Endodermal cell (in vitro differentiated cells): Measurements from ENCODE around the gene C9orf50. TPM values are rescaled to one million over a fixed set of nuclear protein-coding genes. Genes with fewer than 3 reads are reported as not detected.

ENCODE experiments used
- DNase-seq: peaks from one replicate; pipeline ENCODE4 v3.0.0-alpha.2; 2017
- H3K27ac ChIP-seq: 2 replicates; pipeline ENCODE4 v1.5.1; 2013; ENCODE audit warnings: mild to moderate bottlenecking, low read depth, low read length, moderate library complexity
- H3K27me3 ChIP-seq: 2 replicates; pipeline ENCODE4 v1.6.1; 2013; ENCODE audit warnings: mild to moderate bottlenecking, low read length, moderate library complexity; ENCODE audit not compliant: insufficient read depth, control insufficient read depth, poor library complexity, severe bottlenecking
- H3K36me3 ChIP-seq: 2 replicates; pipeline ENCODE4 v1.7.0; 2013; ENCODE audit warnings: mild to moderate bottlenecking, low read length, moderate library complexity; ENCODE audit not compliant: control insufficient read depth, insufficient read depth
- H3K4me1 ChIP-seq: one replicate; pipeline ENCODE4 v1.7.0; 2013; ENCODE audit warnings: low read length; ENCODE audit not compliant: control insufficient read depth, insufficient read depth
- H3K4me3 ChIP-seq: 2 replicates; pipeline ENCODE4 v1.5.1; 2013; ENCODE audit warnings: mild to moderate bottlenecking, low read length, moderate library complexity
- H3K9ac ChIP-seq: 2 replicates; pipeline ENCODE4 v1.6.1; 2013; ENCODE audit warnings: mild to moderate bottlenecking, low read length, moderate library complexity; ENCODE audit not compliant: poor library complexity, severe bottlenecking; ENCODE audit errors: extremely low read depth
- H3K9me3 ChIP-seq: 2 replicates; pipeline ENCODE4 v1.6.1; 2013; ENCODE audit warnings: mild to moderate bottlenecking, low read length, moderate library complexity; ENCODE audit not compliant: control insufficient read depth
- H3K27ac Mint-ChIP-seq: 2 replicates; pipeline ENCODE4 v1.8.0; 2020; ENCODE audit warnings: mixed read lengths
- H3K27me3 Mint-ChIP-seq: 2 replicates; pipeline ENCODE4 v1.8.0; 2021; ENCODE audit warnings: mild to moderate bottlenecking, mixed read lengths; ENCODE audit not compliant: insufficient read depth
- H3K36me3 Mint-ChIP-seq: 2 replicates; pipeline ENCODE4 v1.8.0; 2020; ENCODE audit warnings: low read depth, mixed read lengths
- H3K4me1 Mint-ChIP-seq: 2 replicates; pipeline ENCODE4 v1.8.0; 2020; ENCODE audit warnings: mixed read lengths
- H3K4me3 Mint-ChIP-seq: 2 replicates; pipeline ENCODE4 v1.8.0; 2020; ENCODE audit warnings: mild to moderate bottlenecking, moderate library complexity, mixed read lengths
- H3K9me3 Mint-ChIP-seq: 2 replicates; pipeline ENCODE4 v1.8.0; 2020; ENCODE audit warnings: mild to moderate bottlenecking, mixed read lengths
- WGBS, 2 experiments: methylation state at CpG; one replicate each; pipeline versions ENCODE4 v1.1.5 to v1.1.7; 2013; ENCODE audit warnings: missing lambda C conversion rate in 2 of 2, mixed read lengths in 1 of 2; ENCODE audit not compliant: insufficient coverage in 1 of 2, insufficient read length in 1 of 2; 5-methylcytosine and 5-hydroxymethylcytosine counted together
- total RNA-seq, 2 donors: library from RNA; stranded (reverse); fragmentation: NEBNext Ultra II Directional in 1 of 2; extraction: Animal tissue kit (Norgen Biotek cat#: 25700) in 1 of 2; gene quantifications; 2 replicates in 1 of 2; 3 replicates in 1 of 2; pipeline ENCODE4 v1.2.1, GENCODE V29; 2021
- TF ChIP-seq, protein P1 (sequence below): fragments of 200-600 bp; sonication (generic); conservative IDR thresholded peaks from 2 replicates; pipeline ENCODE4 v1.5.0; 2021; ENCODE audit warnings: antibody characterized with exemption, mild to moderate bottlenecking

The C9orf50 gene
- total RNA-seq, 2 donors from 2014 or later = not detected

DNA sequence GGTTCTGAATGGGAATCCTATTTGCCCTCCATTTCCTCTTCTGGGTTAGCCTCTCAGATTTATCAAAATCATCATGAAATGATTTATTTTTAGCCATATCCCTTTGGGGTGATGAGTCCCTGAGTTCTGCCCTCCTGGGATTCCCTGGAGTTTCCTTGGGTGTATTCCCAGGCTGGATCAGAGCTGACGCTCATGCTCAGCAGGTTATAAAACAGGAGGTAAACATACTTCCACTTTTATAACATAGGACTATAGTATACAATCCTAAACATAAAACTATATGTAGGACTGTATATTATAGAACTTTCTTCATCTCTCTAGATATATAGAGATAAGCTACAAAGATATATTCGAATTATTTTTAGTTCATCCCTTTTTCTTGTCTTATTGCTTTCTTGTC, 40.1 kb upstream of the C9orf50 start:
- no peaks in the 10 kb centered on the region for H3K9me3 ChIP-seq
- H3K36me3 ChIP-seq = no peaks in the 10 kb centered on the region
- WGBS, 2 experiments = 83% methylated on average over 2 of the region's 2 CpGs; no CpG with 5 or more reads in 1 of the 2 experiments
- Mint-ChIP-seq H3K27ac (no peak overlapping the region), H3K4me3 (no peak overlapping the region), H3K9me3 (no peaks in the 10 kb centered on the region), H3K27me3 (peaks cover 47% of the 10 kb centered on the region), H3K36me3 (no peaks in the 10 kb centered on the region), H3K4me1 (peaks cover 4% of the 10 kb centered on the region)
- H3K9ac ChIP-seq = no peak overlapping the region
- TF ChIP-seq, protein P1, sequence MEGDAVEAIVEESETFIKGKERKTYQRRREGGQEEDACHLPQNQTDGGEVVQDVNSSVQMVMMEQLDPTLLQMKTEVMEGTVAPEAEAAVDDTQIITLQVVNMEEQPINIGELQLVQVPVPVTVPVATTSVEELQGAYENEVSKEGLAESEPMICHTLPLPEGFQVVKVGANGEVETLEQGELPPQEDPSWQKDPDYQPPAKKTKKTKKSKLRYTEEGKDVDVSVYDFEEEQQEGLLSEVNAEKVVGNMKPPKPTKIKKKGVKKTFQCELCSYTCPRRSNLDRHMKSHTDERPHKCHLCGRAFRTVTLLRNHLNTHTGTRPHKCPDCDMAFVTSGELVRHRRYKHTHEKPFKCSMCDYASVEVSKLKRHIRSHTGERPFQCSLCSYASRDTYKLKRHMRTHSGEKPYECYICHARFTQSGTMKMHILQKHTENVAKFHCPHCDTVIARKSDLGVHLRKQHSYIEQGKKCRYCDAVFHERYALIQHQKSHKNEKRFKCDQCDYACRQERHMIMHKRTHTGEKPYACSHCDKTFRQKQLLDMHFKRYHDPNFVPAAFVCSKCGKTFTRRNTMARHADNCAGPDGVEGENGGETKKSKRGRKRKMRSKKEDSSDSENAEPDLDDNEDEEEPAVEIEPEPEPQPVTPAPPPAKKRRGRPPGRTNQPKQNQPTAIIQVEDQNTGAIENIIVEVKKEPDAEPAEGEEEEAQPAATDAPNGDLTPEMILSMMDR = no peak
- no peak overlapping the region for H3K4me3 ChIP-seq
- no peak overlapping the region for H3K27ac ChIP-seq
- no peak for DNase-seq
- H3K4me1 ChIP-seq = no peaks in the 10 kb centered on the region
- H3K27me3 ChIP-seq = peaks cover 39% of the 10 kb centered on the region

DNA sequence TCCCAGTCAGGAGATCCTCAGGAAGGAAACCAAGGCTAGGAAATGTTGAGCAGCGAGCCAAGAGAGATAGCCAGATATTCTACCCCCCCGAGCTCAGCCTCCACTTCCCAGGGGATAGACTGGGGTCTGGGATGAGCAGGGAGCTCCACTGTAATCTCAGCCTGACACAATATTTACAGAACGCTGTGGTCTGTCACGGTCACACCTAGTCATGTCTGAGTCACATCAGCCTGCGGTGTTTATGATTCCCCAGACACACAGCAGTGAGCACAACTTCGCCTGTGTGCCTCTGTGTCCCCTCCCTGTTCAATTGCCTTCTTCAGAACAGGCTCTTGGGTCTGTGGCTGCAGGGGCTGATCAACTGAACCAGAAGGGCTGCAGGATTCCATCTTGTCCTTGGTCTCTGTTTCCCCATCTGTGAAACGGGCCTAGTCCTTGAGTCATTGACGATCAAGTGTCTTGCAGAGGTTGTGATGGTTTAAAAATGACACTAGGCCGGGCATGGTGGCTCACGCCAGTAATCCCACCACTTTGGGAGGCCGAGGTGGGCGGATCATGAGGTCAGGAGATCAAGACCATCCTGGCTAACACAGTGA, 36.0 kb upstream of the C9orf50 start:
- 93 to 95% methylated on average over 9 to 12 of the region's 12 CpGs for WGBS, 2 experiments
- Mint-ChIP-seq H3K4me3 (no peak overlapping the region), H3K27ac (no peak overlapping the region)

DNA sequence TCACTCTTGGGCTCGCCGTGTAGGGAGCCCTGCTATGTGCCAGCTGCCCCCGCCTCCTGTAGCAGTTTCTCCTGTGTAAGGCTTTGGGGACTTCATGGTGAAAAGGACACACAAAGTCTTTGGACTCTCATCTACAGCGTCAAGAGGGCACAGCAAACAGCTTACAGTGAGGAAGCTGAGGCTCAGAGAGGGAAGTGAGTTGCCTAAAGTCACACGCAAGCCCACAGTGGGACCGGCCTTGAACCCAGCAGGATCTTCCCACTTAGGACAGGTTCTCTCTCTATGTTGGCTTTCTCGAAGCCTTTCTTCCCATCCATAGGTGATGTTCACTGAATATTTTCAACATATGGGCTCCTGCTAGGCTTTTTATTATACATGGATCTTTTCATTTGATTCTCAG, 34.8 kb upstream of the C9orf50 start:
- H3K9ac ChIP-seq = no peak overlapping the region
- no peak for DNase-seq
- TF ChIP-seq, protein P1 = no peak
- Mint-ChIP-seq H3K4me1 (peaks cover 9% of the 10 kb centered on the region), H3K36me3 (no peaks in the 10 kb centered on the region), H3K27me3 (peaks cover 31% of the 10 kb centered on the region), H3K9me3 (no peaks in the 10 kb centered on the region), H3K27ac (no peak overlapping the region), H3K4me3 (no peak overlapping the region)
- WGBS, 2 experiments = 84 to 95% methylated on average over 5 to 7 of the region's 7 CpGs
- H3K9me3 ChIP-seq = no peaks in the 10 kb centered on the region
- no peak overlapping the region for H3K27ac ChIP-seq
- no peak overlapping the region for H3K4me3 ChIP-seq
- peaks cover under 1% of the 10 kb centered on the region for H3K27me3 ChIP-seq
- no peaks in the 10 kb centered on the region for H3K36me3 ChIP-seq
- no peaks in the 10 kb centered on the region for H3K4me1 ChIP-seq

More for the DNA sequence above, 36.0 kb upstream of the C9orf50 start:
- no peak overlapping the region for H3K9ac ChIP-seq
- H3K4me1 ChIP-seq = no peaks in the 10 kb centered on the region
- no peak overlapping the region for H3K27ac ChIP-seq
- H3K9me3 ChIP-seq = no peaks in the 10 kb centered on the region
- H3K27me3 ChIP-seq = peaks cover 8% of the 10 kb centered on the region
- no peak for DNase-seq
- Mint-ChIP-seq H3K4me1 (peaks cover 9% of the 10 kb centered on the region), H3K27me3 (peaks cover 34% of the 10 kb centered on the region), H3K9me3 (no peaks in the 10 kb centered on the region), H3K36me3 (no peaks in the 10 kb centered on the region)
- no peaks in the 10 kb centered on the region for H3K36me3 ChIP-seq
- TF ChIP-seq, protein P1 = no peak
- no peak overlapping the region for H3K4me3 ChIP-seq
